SHP77 treated with DMSO at 0.1 percent for 48 hours (cell line): ENCODE measurements around the gene TNNT2.

Source experiments
- DNase-seq: peaks from one replicate; lab custom pipeline; 2025; lab: John Stamatoyannopoulos, UW

Gene TNNT2

DNA sequence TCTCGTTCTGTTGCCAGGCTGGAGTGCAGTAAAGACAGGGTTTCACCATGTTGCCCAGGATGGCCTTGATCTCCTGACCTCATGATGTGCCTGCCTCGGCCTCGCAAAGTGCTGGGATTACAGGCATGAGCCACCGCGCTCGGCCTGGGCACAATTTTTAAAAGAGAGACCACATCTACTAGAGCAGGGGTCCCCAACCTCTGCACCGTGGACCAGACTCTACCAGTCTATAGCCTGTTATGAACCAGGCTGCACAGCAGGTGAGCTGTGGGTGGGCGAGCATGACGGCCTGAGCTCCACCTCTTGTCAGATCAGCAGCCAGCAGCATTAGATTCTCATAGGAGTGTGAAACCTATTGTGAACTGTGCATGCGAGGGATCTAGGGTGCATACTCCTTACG, 20.8 kb downstream of the TNNT2 start:
- DNase-seq: no peak

- DNase-seq: no peak
Observed at GRCh38 chr1:201356236-201356635, 21.2 kb downstream of the TNNT2 start.

DNA sequence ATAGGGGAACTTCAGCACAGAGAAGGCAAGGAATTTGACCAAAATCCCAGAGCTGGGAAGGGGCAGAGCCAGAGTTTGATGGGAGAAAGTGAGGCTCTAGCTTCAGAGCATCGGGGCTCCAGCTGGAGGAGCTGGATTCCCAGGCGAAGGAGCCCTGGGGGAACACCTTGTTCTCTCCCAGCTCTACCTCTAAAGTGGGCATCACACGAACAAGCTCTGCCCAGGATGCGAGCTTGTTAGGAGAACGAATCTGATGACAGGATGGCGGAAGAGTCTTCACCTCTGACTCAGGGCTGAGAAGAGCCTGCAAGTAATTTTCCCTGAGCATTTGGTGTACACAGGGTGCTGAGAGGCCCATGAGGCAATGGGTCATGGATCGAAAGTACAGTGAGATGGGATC, 22.0 kb downstream of the TNNT2 start:
- DNase-seq: no peak

DNA sequence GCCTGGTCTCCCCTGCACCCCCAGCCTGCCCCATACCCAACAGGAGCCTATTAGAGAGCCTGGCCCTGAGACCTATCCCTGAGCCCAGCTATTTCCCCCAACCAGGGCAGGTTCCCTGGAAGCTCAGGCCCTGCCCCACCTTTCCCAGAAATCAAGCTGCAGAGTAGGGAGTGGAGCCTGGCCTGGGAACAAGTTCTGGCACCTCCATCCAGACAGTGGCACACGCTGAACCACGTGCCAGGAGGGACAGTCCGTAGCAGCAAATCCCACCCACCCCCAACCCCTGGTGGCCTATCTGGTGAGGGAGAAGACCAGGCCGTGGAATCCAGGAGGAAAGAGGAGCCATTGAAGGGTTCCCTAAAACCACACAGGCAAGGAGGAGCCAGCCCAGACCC, 22.6 kb downstream of the TNNT2 start:
- no peak for DNase-seq

- DNase-seq: no peak
Observed at GRCh38 chr1:201354151-201354900, 23.2 kb downstream of the TNNT2 start.

DNA sequence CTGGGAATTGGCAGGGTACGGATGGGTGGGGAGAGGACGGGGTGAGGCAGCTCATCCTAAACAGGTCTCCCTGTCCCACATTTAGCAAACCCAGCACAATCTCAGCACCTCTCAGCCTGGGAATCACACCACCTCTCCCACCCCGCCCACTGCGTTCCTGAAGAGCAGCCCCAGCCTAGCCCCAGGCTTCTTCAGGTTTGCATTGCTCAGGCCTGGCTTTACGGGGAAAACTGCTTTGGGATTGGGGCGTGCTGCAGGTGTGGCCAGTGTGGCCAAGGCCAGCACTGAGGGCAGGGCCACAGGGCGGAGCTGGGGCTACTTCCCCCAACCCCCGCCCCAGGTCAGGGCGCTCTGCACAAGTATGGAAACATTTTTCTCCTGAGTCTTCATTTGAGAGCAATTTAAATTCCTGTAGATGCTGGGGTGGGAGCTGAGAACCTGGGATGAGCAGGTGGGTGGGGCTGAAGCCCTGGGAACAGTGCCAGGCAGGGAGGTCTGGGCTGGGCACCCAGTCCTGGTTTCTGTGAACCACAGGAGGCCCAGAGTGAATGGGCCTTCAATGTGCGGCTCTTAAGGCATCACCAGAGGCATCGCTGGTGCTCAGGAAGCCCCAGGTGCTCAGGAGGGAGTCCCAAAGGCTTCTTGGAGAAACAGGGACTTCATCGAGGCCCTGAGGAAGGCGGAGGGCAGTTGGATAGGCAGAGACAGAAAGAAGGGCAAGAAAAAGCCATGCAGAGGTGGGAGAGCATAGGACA, 24.1 kb downstream of the TNNT2 start:
- DNase-seq: no peak

DNA sequence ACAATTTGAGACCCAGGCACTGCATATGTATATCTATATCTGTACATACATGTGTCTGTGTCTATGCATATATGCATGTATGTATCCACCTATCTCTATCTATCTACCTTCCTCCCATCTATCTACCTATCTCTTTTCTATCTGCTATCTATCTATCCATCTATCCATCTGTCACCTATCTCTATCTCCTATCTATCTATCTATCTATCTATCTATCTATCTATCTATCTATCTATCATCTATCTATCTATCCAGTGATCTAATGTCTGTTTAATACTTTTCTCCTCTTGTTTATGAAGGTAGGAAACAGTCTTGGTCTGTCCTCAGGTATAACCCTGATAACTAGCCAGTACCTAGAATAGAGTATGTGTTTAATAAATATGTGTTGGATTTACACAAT, 25.9 kb downstream of the TNNT2 start:
- no peak for DNase-seq

DNA sequence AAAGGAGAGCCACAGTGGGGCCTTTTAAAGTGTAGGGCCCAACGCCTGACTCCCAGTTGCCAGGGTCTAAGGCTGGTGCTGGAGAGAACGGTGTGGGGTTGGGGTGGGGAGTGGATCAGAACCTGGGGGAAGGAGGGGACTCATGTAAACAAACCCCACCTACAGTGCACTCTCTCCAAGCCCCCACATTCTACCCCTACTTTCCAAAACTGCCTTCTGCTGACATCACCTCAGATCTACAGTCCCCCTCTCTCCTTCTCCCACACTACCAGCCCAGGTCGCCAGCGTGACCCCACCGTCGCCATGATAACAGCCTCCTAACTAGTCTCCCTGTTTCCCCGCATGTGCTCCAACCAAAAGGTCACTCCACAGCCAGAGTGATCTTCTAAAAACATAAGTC, 26.6 kb downstream of the TNNT2 start:
- DNase-seq: no peak

DNA sequence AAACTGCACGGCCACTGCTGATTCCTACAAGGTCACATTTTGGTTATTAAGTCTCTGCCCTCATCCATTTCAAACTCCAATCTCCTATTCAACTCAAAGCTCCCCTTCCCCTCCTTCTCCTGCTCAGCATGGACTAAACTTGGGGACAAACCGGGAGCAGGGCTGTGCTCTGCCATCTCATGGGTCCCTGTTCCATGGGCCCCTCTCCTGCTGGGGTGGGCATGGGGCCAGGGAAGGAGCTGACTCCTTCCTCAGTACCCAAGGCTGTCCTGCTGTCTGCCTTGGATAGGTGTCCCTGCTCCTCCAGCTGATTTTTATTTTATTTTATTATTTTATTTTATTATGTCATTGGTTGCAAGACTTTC, 27.1 kb downstream of the TNNT2 start:
- DNase-seq: no peak

GRCh38 chr1:201349092-201349491, 28.4 kb downstream of the TNNT2 start:
- DNase-seq: no peak

- DNase-seq: peak; percentile 2
Observed at GRCh38 chr1:201348211-201348566, 29.3 kb downstream of the TNNT2 start.

- DNase-seq: no peak
Observed at GRCh38 chr1:201347498-201348210, 29.8 kb downstream of the TNNT2 start.

- no peak for DNase-seq
Observed at GRCh38 chr1:201346987-201347386, 30.5 kb downstream of the TNNT2 start.

- peak; percentile 33 for DNase-seq
Observed at GRCh38 chr1:201346337-201346939, 31.0 kb downstream of the TNNT2 start.

GRCh38 chr1:201345081-201345355, 32.5 kb downstream of the TNNT2 start:
- no peak for DNase-seq

DNA sequence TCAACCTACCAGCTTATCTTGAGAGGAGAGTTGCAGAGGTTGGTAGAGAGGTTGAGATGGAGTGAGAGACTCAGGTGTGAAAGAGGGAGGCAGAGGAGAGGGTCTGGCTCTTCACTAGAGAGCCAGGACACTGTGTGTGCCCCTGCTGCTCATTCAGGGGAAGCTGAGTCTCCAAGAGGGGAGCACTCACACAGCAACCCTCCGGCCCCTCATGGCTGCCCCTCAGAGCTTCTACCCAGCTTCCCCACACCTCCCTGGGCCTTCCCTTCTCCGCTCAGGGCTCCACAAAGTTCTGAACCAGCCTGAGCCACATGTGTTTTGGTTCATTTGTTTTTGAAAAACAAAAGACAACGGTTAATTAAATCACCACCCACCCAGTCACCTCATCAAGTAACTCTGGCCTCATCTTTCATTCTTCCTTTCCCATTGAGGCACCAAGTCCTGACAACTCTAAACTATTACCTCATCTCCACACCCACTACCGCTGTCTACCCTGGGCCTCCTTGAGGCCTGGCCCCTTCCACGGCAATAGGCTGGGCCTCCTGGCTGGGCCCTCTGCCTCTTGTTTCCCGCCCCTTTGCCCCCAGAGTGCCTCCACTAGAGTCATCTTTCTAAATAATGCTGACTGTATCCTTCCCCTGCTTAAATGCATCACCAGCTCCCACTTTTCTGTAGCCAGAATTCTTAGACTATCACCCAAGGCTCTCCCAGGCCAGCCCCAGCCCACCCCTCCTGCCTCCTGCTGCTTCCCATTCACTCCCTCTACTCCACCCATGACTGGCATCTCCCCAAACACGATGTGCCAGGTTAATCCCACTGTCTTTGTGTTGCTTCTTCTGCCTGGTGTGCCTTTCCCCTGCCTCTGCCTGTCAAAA, 33.0 kb downstream of the TNNT2 start:
- no peak for DNase-seq

DNA sequence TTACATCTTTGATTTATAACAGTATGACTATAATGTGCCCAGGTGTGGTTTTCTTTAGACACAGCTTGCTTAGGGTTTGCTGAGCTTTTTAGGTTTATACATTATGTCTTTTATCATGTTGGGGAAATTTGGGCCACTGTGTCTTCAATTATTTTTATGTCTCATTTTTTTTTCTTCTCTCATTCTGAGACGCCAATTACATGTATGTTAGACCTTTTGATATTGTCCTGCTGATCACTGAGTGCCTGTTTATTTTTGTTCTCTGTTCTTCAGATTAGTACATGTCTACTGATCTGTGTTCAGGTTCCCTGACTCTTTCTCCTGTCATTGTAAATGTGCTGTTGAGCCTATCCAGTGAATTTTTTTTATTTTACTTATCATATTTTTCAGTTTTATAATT, 36.1 kb downstream of the TNNT2 start:
- DNase-seq: no peak

DNA sequence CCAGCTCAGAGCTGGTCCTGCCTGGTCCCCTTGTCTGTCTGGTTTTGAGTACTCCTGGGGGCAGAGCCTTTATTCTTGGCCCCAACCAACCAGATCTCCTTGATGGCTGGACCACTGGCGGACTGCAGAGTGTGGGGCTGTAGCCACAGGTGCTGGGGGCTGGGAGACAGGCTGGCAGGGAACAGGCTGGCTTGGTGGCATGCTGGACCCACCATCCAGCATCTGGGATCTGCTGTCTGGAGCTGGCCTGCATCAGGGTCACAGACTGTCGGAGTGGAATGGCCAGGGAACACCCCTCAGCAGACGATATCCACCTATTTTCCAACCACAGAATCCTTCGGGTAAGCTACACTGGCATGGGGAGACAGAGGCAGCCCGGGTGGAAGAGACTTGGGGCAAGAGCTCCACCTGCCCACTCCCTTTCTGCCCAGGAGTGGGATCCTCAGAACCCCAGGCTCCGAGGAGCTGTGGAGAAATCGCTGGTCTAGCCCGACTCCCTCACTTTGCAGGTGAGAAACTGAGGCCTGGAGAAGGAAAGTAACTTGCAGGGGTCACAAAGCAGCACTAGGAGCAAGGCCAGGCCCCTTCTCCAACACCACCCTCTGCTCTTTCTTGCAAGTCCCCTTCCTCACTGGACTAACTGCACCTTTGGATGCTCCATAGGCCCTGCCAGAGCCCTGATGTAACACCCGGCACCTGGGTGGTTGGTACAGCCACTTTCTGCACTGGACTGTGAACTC, 40.6 kb downstream of the TNNT2 start:
- DNase-seq: no peak

DNA sequence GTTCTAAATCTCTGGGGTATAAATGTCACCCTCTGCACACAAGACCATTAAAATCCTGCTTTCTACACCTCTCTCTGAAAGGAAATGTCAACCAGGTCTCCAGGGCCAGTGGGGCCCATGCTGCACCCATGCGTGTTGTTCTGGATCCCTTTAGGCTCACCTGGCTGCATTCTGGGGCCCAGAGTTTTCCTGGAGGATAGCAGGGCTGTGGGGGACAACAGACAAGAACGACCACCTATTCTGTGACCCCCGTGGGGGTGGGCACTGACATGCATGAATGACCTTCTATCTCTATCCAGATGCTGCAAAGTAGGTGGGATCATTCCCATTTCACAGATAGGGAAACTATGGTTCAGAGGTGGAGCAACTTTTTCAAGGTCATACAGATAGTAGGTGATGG, 41.6 kb downstream of the TNNT2 start:
- no peak for DNase-seq

DNA sequence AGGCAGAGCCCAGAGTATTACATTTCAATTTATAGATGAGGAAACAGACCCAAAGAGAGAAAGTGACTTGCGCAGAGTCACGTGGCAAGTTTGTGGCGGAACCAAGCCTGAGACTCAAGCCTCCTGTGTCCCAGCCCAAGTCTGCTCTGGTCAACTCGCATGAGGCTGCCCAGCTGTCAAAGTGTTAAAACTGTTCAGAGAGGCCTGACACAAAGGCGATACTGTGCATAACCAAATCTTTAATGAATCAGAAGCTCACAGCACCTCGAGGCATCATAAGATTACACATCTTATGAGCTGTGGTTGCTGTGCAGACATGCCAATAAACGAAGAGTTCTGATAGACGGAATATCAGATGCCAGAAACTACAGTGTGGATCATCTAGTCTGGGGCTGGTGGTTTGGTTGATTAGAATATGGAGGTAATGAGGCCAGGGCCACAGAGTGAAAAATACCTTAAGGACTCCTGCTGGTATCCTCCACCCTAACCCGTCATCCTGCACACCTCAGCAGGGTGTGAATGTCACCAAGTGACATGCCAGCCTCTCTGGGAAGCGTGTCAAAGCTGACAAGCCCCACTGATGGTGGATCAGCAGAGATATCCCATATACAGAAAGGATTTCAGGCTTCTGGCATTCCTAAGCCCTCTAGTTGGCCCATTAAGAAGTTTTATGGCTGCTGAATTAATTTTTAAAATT, 42.2 kb downstream of the TNNT2 start:
- DNase-seq: no peak
